GM19463 (cell line): ENCODE data around the gene LIX1L.
A peak's percentile ranks its signal among the peaks of the same experiment; 100 is the strongest.

Experiments used
- ATAC-seq: cut with Tn5 transposase; IDR thresholded peaks from one replicate; pipeline ENCODE4 v1.9.1; 2021; ENCODE audit warnings: mild to moderate bottlenecking, moderate library complexity; ENCODE audit not compliant: unreplicated experiment

The LIX1L gene

DNA sequence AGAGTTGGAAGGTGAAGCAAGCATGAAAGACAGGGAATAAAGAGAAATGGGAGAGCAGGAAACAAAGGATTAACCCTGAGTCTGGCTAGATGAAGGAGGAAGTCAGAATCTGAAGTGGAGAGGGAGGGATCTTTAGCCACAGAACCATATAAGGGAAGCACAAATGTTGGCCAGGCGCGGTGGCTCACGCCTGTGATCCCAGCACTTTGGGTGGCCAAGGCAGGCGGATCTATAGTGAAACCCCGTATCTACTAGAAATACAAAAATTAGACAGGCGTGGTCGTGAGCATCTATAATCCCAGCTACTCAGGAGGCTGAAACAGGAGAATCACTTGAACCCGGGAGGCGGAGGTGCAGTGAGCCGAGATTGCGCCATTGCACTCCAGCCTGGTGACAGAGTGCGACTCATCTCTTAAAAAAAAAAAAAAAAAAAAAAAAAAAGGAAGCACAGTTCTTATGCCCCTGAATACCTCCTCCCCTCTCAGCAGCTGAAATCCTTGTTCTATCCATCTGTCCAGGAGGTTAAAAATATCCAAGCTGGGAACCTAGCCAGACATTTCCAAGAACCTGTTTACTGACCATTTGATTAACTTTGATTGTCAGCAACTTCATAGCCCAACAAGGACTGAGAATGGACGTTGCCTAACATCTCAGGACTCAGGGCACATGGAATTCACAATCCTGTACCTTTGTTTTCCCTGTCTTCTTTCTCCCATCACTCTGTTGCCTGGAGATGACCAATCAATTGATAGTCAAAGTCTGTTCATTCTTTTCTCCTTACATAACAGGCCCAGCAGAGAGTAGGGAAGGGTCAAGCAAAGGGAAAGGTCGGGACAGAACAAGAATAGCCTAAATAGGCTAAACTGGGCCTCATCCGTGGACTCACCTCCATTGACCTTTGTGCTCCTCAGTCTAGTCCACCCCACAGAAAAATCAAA is 28.0 kb upstream of the LIX1L start:
- ATAC-seq, result no peak

DNA sequence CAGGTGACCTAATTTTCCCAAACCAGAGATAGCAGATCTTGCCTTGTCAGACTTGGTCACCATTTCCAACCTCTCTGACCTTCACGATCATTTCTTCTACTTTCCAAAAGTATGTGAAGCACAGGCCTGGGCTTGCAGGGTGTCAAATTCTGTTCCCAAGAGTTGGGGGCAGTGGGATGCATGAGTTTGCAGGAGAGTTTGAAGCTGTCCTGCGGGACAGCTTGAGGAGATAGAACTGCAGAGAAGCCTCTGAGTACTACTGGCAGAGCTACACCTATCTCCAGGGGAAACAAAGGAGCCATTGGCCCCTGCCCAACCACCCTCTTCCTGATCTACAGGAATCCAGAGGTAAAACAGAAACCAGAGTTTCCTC is 27.3 kb upstream of the LIX1L start:
- no peak for ATAC-seq

GRCh38 chr1:145983960-145984830 is 26.4 kb upstream of the LIX1L start:
- ATAC-seq, result no peak

GRCh38 chr1:145983206-145983675 is 25.4 kb upstream of the LIX1L start:
- ATAC-seq, result no peak

- ATAC-seq, result no peak
Observed at GRCh38 chr1:145982010-145982723, 24.4 kb upstream of the LIX1L start.

DNA sequence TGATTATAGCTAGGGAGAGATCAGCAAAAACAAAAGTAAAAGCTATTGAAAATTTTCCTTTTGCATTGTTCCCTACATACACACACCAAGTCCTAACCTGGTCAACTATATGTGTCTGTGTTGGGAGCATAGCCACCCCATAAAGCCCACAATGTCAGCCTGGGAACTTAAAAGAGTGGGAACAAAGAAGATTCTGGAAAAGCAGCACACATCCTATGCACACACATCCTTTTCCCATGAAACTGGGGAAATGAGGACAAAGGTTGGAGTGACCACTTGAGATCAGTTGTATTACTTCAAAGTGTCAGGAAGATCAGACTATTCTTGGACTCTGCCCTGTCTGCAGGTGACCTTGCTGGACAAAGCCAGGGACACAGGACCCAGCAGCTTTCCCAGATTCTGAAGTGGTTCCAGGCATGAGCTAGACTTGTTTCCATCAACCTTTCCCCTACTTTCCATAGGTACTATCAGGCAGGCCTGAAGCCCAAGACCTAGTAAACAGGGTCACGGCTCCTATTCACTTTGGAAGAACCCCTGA is 22.7 kb upstream of the LIX1L start:
- ATAC-seq, result no peak

DNA sequence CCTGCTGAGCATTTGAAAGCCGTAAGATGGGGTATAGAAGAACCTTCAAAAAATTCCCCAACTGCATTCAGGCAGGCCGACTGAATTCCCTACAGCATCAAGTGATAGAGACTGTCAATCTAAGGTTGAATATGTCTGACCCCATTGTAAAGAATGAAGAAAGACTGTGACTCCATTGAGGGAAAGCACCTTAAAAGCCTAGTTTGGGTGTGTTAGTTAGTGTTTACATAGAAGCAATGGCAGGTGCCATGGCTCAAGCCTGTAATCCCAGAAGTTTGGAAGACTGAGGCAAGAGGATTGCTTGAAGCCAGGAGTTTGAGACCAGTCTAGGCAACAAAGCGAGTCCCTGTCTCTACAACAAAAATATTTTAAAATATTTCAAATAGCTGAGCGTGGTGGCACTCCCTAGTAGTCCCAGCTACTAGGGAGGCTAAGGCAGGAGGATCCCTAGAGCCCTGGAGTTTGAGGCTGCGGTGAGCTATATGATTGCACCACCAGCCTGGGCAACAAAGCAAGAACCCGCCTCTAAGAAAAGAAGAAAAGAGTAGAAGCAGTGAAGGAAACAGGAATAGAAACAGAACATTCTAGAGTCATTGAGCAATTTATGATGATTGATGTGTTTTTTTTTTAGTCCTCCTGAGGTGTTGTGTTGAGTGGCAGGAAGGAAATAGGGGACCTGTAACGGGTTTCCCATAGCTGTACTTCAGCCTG is 22.1 kb upstream of the LIX1L start:
- ATAC-seq, result peak; percentile 13

DNA sequence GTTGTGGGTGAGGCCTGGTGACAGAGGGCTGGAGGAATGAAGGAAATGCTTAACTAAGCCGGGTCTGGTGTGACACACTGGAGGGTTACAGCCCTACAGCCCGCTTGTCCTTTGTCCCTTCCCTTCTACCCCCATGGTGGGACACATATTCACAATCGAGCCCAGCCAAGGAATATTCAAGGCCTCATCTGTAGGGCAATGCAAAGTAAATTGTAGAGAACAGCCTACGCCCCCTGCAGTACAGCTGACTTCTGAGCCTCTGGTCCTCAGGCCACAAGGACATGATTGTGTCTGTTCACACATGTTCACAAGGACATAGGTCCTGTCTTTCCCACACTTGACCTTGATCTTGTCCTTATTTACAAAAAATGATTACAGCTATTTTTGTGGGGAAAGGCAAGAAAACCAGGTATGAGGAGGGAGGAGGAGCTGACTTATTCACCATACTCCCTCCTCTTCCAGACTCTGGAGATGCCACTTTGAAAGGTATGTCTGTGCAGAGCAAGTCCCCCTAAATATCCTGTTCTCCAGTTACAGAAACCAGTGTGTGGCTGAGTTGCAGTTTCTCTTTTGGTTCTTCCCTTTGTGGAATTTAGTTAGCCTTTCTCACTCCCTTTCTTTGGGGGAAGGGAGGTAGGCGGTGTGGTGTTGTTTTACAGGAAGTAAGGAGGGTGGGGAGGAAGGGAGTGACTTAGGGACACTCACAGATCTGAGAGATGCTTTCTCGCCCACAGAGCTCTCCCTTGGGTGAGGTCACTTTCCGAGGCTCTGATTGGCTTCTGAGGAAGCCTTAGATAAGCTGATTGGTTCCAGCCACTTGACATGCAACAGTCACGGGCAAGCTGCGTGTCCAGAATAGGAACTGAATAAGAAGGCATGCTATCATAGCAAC is 21.3 kb upstream of the LIX1L start:
- peak; percentile 91 for ATAC-seq

DNA sequence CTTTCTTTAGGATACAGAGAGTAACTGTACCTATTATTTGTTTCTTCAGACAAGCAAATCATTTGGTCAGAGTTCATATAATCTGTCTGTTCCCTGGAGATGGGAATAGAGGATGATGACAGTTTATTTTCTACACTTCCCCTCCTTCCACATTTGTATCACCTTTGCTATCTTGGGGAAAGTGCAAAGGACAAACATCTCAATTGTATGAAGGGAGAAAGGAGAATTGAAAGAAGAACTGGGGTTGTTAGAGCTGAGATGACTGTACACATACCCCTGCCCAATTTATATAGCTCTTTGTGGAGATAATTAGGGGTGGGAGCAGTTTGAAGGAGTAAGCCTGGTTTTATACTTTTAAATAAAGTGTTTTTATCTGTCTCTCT is 20.6 kb upstream of the LIX1L start:
- no peak for ATAC-seq

DNA sequence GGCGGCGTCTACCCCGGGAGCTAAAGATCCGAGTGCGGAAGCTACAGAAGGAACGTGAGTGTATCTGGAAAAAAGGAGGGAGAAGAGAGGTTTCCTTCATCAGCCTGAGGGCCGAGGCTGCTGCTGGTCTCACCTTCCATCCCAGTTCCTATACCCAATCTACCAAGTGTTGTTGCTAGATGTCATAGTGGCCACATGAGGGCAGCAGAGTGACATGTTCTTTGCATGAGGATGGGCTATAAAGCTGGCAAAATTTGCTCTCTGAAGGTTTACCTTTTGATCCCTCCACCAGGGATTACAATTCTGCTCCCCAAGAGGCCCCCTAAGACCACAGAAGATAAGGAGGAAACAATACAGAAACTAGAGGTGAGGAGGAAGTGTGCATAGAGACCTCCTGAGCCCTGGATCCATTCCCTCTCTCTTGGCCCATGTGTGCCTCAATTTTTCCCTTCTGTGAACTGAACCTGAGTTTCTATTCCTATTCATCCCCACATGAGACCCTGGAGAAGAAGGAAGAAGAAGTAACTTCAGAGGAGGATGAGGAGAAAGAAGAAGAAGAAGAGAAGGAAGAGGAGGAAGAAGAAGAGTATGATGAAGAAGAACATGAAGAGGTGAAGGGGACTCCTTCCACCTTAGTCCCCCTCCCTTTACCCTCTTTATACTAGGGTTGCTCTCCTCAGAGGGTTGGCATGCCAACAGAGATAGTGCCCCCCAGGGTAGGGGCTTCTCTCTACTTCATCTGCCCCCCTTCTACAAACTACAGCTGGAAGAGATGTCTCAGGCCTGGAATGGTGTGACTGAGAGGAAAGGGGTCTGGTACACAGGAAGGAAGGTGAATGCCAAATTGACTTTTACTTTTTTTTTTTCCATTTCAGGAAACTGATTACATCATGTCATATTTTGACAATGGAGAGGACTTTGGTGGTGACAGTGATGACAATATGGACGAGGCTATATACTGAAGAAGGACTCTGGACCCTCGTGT is 20.0 kb upstream of the LIX1L start:
- no peak for ATAC-seq

- ATAC-seq, result no peak
Observed at GRCh38 chr1:145977016-145977415, 19.2 kb upstream of the LIX1L start.

GRCh38 chr1:145975216-145975615 is 17.4 kb upstream of the LIX1L start:
- no peak for ATAC-seq

- no peak for ATAC-seq
Observed at GRCh38 chr1:145974721-145975120, 16.9 kb upstream of the LIX1L start.

- no peak for ATAC-seq
Observed at GRCh38 chr1:145972580-145972979, 14.8 kb upstream of the LIX1L start.

DNA sequence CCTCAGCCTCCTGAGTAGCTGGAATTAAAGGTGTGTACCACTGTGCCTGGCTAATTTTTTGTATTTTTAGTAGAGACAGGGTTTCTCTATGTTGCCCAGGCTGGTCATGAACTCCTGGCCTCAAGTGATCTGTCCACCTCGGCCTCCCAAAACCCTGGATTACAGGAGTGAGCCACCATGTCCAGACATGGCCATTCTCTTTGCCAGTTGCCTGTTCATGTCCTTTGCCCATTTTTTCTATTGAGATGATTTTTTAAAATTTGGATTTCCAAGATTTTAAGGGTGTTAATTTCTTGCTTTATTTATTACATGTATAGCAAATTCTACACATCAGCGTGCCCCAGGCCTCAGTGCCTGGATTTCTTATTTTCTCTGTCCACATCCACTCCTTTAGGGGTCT is 9.5 kb upstream of the LIX1L start:
- ATAC-seq, result no peak

DNA sequence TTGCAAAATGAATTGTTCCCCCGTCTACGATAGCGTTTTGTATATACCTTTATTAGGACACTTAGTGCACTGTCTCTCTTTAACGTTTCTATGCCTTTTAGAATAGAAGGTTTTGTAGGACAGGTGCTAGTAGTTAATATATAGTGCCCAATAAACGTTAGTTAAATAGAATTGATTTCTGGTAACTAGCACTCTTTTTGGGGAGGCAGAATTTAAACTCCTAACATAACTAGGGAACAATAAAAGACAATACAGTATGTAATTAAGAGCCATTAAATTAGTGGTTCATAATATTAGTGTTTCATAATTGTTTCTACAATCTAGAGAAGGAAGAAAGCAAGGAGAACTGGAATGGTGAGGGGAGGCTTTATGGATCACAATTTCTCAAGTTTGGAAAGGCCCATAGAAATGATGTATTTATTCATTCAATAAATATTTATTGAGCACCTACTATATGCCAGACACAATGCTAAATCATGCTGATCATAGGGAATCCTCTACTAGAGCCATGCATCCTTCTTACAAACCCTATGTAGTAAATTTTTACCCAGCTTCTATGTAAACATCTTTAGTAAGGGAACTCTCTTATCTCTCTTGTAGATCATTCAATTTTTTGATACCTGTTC is 7.4 kb upstream of the LIX1L start:
- no peak for ATAC-seq

DNA sequence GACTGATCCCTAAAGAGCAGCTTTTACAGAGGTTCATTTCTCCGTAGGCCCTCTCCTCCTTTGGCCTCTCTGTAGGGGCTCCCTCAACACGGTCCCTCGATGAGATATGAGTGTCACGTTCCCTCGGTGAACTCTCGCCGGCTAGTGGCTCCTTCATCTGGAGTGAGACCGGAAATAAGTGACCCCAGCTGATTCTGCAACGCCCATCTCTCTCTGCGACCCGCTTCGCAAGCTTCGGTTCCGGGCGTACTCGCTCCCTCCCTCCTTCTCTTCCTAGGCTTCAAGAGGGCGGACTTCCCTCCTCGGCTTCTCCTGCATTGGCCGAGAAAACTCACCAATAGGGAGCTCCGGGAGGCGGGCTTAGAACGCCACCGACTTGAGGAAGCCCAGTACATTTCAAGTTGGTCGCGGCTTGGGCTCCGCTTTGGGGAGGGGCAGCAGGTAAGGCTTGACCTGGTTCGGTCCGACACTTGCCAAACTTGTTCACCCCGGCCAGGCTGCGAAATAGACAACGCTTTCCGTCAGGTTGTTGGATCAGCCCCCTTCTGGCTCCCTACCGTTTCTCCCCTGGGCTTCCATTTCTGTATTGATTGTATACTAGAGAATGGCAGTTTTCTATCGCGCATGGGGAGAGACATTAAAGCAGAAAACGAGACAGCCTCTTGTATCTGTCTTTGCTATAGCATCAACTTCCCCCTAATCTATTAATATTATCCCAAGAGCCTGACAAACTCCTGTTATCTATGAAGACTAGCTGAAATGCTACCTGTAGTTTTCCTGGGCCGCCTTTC is 6.7 kb upstream of the LIX1L start, which contains the start of the genes ANKRD34A and POLR3GL:
TSS of gene ANKRD34A (minus strand) at position 248 of the 791 bp plus-strand sequence. CDS start 2,816 bp downstream, outside the sequence.
TSS of gene POLR3GL (plus strand) at position 363 of the 791 bp plus-strand sequence. CDS start 10,176 bp downstream, outside the sequence.
- peak; percentile 91 for ATAC-seq
